GM12878 (cell line): ENCODE results near the gene DXO. TPM values are rescaled to one million over a fixed set of nuclear protein-coding genes. Genes with fewer than 3 reads are reported as not detected.

Source experiments
- ATF2 ChIP-seq: IDR thresholded peaks from 2 replicates; pipeline ENCODE4 v1.6.1; 2012; ENCODE audit warnings: low read length, inconsistent platforms
- BACH1 ChIP-seq: fragments of 450-650 bp; IDR thresholded peaks from 2 replicates; pipeline ENCODE4 v1.6.1; 2017; ENCODE audit warnings: mild to moderate bottlenecking, borderline replicate concordance
- CBX3 ChIP-seq: fragments of 200-600 bp; sonication (generic); IDR thresholded peaks from 2 replicates; pipeline ENCODE4 v1.6.1; 2016; ENCODE audit warnings: low read depth, borderline replicate concordance
- CHD1 ChIP-seq: IDR thresholded peaks from 2 replicates; pipeline ENCODE4 v1.6.1; 2012; ENCODE audit warnings: low read depth, low read length, improper control_type of control experiment
- CTCF ChIP-seq, 3 experiments: IDR thresholded peaks in 2 of 3; conservative IDR thresholded peaks in 1 of 3; 2 replicates each; pipeline ENCODE4 v1.5.1; 2011; ENCODE audit warnings: low read depth in 3 of 3, low read length in 3 of 3, mild to moderate bottlenecking in 3 of 3, control low read depth in 2 of 3, moderate library complexity in 2 of 3, inconsistent platforms in 1 of 3, mixed read lengths in 1 of 3; ENCODE audit not compliant: control insufficient read depth in 2 of 3, insufficient read depth in 1 of 3; ENCODE audit errors: extremely low read depth in 1 of 3
- ESRRA ChIP-seq: IDR thresholded peaks from 2 replicates; pipeline ENCODE4 v1.6.1; 2012; ENCODE audit warnings: mild to moderate bottlenecking, low read length, improper control_type of control experiment
- LARP7 ChIP-seq: fragments of 450-650 bp; IDR thresholded peaks from 2 replicates; pipeline ENCODE4 v1.6.1; 2017; ENCODE audit warnings: mild to moderate bottlenecking
- NBN ChIP-seq: fragments of 450-650 bp; IDR thresholded peaks from 2 replicates; pipeline ENCODE4 v1.6.1; 2016
- NR2C2 ChIP-seq: IDR thresholded peaks from 2 replicates; pipeline ENCODE4 v1.6.1; 2011; ENCODE audit warnings: borderline replicate concordance, low read depth; ENCODE audit not compliant: control insufficient read depth, insufficient read length
- POLR2AphosphoS2 ChIP-seq: IDR thresholded peaks from 2 replicates; pipeline ENCODE4 v1.6.1; 2011; ENCODE audit warnings: low read depth, mild to moderate bottlenecking, low read length, improper control_type of control experiment, moderate library complexity
- TARDBP ChIP-seq: IDR thresholded peaks from 2 replicates; pipeline ENCODE4 v1.6.1; 2016; ENCODE audit warnings: borderline replicate concordance
- TBL1XR1 ChIP-seq: IDR thresholded peaks from 2 replicates; pipeline ENCODE4 v1.6.1; 2012; ENCODE audit warnings: low read depth, low read length, improper control_type of control experiment
- TCF12 ChIP-seq: IDR thresholded peaks from 2 replicates; pipeline ENCODE4 v1.6.1; 2011; ENCODE audit warnings: low read depth, mild to moderate bottlenecking, low read length
- TCF3 ChIP-seq: IDR thresholded peaks from 2 replicates; pipeline ENCODE4 v1.6.1; 2012; ENCODE audit warnings: low read depth, mild to moderate bottlenecking, low read length, borderline replicate concordance; ENCODE audit not compliant: insufficient read depth
- USF1 ChIP-seq: IDR thresholded peaks from 2 replicates; pipeline ENCODE4 v1.6.1; 2011; ENCODE audit warnings: borderline replicate concordance, low read depth, mild to moderate bottlenecking, moderate library complexity, mixed read lengths, low read length; ENCODE audit not compliant: insufficient read depth; ENCODE audit errors: extremely low read length
- ZNF274 ChIP-seq: IDR thresholded peaks from one replicate; pipeline ENCODE4 v1.8.0; 2011; ENCODE audit not compliant: insufficient read length, insufficient read depth
- polyA plus RNA-seq, 11 experiments: library from polyadenylated mRNA; depleted of rRNA in 4 of 11; unstranded in 6 of 11; stranded (reverse) in 5 of 11; fragments of >200 nt; fragmentation: Nextera tagmentation in 4 of 11; fragmentation: Illumina TruSeq in 1 of 11; extraction: Ambion mirVana in 4 of 11; extraction: Trizol in 1 of 11; gene quantifications; 1 replicate in 1 of 11; 2 replicates in 10 of 11; pipeline versions ENCODE4 v1.2.1 to v1.2.3, GENCODE V29; 2011 to 2016; ENCODE audit warnings: inconsistent platforms in 2 of 11, missing spikeins in 2 of 11, low read depth in 1 of 11
- total RNA-seq, 4 experiments: library from RNA; depleted of rRNA in 3 of 4; stranded (reverse); fragments of >200 nt in 3 of 4; fragmentation: Illumina TruSeq in 1 of 4; extraction: Trizol in 1 of 4; gene quantifications; 2 replicates each; pipeline versions ENCODE4 v1.2.1 to v1.2.3, GENCODE V29; 2013 to 2021
- TF ChIP-seq, protein P1 (sequence below): fragments of 450-650 bp; IDR thresholded peaks from 2 replicates; pipeline ENCODE4 v1.6.1; 2017; ENCODE audit warnings: low read depth, mild to moderate bottlenecking, moderate library complexity
- TF ChIP-seq, protein P2 (sequence below): fragments of 450-650 bp; formaldehyde crosslinking; IDR thresholded peaks from 2 replicates; pipeline ENCODE4 v1.5.0; 2022; ENCODE audit warnings: mild to moderate bottlenecking, missing genetic modification characterization
- TF ChIP-seq, protein P3 (sequence below): IDR thresholded peaks from 2 replicates; pipeline ENCODE4 v1.6.1; 2012; ENCODE audit warnings: low read depth, low read length, improper control_type of control experiment

DXO gene
- total and polyA plus RNA-seq, 10 of the 15 experiments (the other 5 are each of a cell fraction or from before 2014, with no cell fraction given): 4.5 to 21.4 (median 16.3) TPM

DNA sequence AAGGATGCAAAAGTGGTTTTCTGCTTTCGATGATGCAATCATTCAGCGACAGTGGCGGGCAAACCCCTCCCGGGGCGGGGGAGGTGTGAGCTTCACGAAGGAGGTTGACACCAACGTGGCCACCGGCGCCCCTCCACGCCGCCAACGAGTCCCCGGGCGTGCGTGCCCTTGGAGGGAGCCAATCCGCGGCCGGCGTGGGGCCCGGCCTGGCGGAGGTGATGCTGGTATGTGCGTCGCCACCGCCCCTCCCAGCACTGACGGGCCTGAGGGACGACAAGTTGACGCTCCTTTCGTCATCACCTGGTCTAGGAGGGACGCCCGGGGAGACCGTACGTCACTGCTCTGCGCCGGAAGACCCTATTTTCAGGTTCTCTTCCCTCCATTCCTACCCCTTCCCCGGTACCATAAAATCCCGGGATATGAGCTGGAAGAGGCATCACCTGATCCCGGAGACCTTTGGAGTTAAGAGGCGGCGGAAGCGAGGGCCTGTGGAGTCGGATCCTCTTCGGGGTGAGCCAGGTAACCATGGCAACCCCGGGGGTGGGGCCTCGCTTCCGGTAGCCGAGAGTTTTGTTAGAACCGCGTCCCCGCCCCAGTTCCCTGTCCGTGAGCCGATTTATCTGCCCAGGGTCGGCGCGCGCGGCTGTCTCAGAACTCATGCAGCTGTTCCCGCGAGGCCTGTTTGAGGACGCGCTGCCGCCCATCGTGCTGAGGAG lies at the start of gene DXO (continued):
- TF ChIP-seq, protein P1, sequence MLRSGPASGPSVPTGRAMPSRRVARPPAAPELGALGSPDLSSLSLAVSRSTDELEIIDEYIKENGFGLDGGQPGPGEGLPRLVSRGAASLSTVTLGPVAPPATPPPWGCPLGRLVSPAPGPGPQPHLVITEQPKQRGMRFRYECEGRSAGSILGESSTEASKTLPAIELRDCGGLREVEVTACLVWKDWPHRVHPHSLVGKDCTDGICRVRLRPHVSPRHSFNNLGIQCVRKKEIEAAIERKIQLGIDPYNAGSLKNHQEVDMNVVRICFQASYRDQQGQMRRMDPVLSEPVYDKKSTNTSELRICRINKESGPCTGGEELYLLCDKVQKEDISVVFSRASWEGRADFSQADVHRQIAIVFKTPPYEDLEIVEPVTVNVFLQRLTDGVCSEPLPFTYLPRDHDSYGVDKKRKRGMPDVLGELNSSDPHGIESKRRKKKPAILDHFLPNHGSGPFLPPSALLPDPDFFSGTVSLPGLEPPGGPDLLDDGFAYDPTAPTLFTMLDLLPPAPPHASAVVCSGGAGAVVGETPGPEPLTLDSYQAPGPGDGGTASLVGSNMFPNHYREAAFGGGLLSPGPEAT: peak; percentile 92
- peak; percentile 23 for TF ChIP-seq TARDBP
- peak; percentile 96 for TF ChIP-seq ATF2
- TF ChIP-seq CHD1: no peak
- no peak for TF ChIP-seq CTCF (IDR thresholded peaks at IDR 0.05 in 2 of 3, conservative IDR thresholded peaks at IDR 0.05 in 1 of 3; ENCODE audit: control insufficient read depth in 2 of 3, extremely low read depth in 1 of 3, insufficient read depth in 1 of 3, low read depth in 3 of 3, low read length in 3 of 3)
- 0 out of 2 replicates have a peak, but pooled peaks have one; percentile 26 for TF ChIP-seq TCF3
- no peak for TF ChIP-seq CBX3
- peak; percentile 38 for TF ChIP-seq USF1
- 0 out of 2 replicates have a peak, but pooled peaks have one; percentile 52 for TF ChIP-seq TCF12
- peak; percentile 11; the same call in 1 of the 2 replicates for TF ChIP-seq POLR2AphosphoS2
- TF ChIP-seq, protein P2, sequence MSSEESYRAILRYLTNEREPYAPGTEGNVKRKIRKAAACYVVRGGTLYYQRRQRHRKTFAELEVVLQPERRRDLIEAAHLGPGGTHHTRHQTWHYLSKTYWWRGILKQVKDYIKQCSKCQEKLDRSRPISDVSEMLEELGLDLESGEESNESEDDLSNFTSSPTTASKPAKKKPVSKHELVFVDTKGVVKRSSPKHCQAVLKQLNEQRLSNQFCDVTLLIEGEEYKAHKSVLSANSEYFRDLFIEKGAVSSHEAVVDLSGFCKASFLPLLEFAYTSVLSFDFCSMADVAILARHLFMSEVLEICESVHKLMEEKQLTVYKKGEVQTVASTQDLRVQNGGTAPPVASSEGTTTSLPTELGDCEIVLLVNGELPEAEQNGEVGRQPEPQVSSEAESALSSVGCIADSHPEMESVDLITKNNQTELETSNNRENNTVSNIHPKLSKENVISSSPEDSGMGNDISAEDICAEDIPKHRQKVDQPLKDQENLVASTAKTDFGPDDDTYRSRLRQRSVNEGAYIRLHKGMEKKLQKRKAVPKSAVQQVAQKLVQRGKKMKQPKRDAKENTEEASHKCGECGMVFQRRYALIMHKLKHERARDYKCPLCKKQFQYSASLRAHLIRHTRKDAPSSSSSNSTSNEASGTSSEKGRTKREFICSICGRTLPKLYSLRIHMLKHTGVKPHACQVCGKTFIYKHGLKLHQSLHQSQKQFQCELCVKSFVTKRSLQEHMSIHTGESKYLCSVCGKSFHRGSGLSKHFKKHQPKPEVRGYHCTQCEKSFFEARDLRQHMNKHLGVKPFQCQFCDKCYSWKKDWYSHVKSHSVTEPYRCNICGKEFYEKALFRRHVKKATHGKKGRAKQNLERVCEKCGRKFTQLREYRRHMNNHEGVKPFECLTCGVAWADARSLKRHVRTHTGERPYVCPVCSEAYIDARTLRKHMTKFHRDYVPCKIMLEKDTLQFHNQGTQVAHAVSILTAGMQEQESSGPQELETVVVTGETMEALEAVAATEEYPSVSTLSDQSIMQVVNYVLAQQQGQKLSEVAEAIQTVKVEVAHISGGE (CRISPR knock-in tag): peak; percentile 56; the same call in 1 of the 2 replicates
- no peak for TF ChIP-seq TBL1XR1
- TF ChIP-seq, protein P3, sequence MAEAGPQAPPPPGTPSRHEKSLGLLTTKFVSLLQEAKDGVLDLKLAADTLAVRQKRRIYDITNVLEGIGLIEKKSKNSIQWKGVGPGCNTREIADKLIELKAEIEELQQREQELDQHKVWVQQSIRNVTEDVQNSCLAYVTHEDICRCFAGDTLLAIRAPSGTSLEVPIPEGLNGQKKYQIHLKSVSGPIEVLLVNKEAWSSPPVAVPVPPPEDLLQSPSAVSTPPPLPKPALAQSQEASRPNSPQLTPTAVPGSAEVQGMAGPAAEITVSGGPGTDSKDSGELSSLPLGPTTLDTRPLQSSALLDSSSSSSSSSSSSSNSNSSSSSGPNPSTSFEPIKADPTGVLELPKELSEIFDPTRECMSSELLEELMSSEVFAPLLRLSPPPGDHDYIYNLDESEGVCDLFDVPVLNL: no peak
- TF ChIP-seq LARP7: peak; percentile 89
- peak; percentile 100 for TF ChIP-seq NBN
- TF ChIP-seq ZNF274: no peak
- no peak for TF ChIP-seq NR2C2
- TF ChIP-seq BACH1: peak; percentile 68; the same call in 1 of the 2 replicates
- TF ChIP-seq ESRRA: no peak; the same call in 1 of the 2 replicates
